Measurements from ENCODE around the gene PRKCA.

GRCh38 chr17:66260275-66260674, 42.1 kb upstream of the PRKCA start:
- TF ChIP-seq, protein P1, sequence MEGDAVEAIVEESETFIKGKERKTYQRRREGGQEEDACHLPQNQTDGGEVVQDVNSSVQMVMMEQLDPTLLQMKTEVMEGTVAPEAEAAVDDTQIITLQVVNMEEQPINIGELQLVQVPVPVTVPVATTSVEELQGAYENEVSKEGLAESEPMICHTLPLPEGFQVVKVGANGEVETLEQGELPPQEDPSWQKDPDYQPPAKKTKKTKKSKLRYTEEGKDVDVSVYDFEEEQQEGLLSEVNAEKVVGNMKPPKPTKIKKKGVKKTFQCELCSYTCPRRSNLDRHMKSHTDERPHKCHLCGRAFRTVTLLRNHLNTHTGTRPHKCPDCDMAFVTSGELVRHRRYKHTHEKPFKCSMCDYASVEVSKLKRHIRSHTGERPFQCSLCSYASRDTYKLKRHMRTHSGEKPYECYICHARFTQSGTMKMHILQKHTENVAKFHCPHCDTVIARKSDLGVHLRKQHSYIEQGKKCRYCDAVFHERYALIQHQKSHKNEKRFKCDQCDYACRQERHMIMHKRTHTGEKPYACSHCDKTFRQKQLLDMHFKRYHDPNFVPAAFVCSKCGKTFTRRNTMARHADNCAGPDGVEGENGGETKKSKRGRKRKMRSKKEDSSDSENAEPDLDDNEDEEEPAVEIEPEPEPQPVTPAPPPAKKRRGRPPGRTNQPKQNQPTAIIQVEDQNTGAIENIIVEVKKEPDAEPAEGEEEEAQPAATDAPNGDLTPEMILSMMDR (conservative IDR thresholded peaks at IDR 0.05; ENCODE audit: low read length), result no peak
- no peak for TF ChIP-seq EZH2phosphoT487 (IDR thresholded peaks at IDR 0.05; ENCODE audit: borderline replicate concordance)
